Ishikawa (cell line): ENCODE results near the gene DLGAP3.

ENCODE experiments used
- CEBPB ChIP-seq: IDR thresholded peaks from 2 replicates; pipeline ENCODE4 v1.6.1; 2012
- CREB1 ChIP-seq: IDR thresholded peaks from 2 replicates; pipeline ENCODE4 v1.6.1; 2012; ENCODE audit warnings: low read depth
- EGR1 ChIP-seq: IDR thresholded peaks from 2 replicates; pipeline ENCODE4 v1.6.1; 2012
- EP300 ChIP-seq: IDR thresholded peaks from 2 replicates; pipeline ENCODE4 v1.6.1; 2012; ENCODE audit warnings: borderline replicate concordance
- FOXM1 ChIP-seq: IDR thresholded peaks from 2 replicates; pipeline ENCODE4 v1.6.1; 2012; ENCODE audit warnings: low read depth, borderline replicate concordance
- MAX ChIP-seq: IDR thresholded peaks from 2 replicates; pipeline ENCODE4 v1.6.1; 2012
- NFIC ChIP-seq: IDR thresholded peaks from 2 replicates; pipeline ENCODE4 v1.6.1; 2012
- RAD21 ChIP-seq: IDR thresholded peaks from 2 replicates; pipeline ENCODE4 v1.6.1; 2012; ENCODE audit warnings: low read depth
- REST ChIP-seq: IDR thresholded peaks from 2 replicates; pipeline ENCODE4 v1.6.1; 2012; ENCODE audit warnings: low read depth, mild to moderate bottlenecking
- TAF1 ChIP-seq: IDR thresholded peaks from 2 replicates; pipeline ENCODE4 v1.6.1; 2012; ENCODE audit warnings: low read depth, mild to moderate bottlenecking
- TCF12 ChIP-seq: IDR thresholded peaks from 2 replicates; pipeline ENCODE4 v1.6.1; 2012; ENCODE audit warnings: low read depth
- TEAD4 ChIP-seq: IDR thresholded peaks from 2 replicates; pipeline ENCODE4 v1.6.1; 2012
- USF1 ChIP-seq: IDR thresholded peaks from 2 replicates; pipeline ENCODE4 v1.6.1; 2012
- YY1 ChIP-seq: IDR thresholded peaks from 2 replicates; pipeline ENCODE4 v1.6.1; 2012; ENCODE audit warnings: low read depth
- ZBTB7A ChIP-seq: IDR thresholded peaks from 2 replicates; pipeline ENCODE4 v1.6.1; 2012; ENCODE audit warnings: low read depth

DLGAP3 gene

GRCh38 chr1:34900775-34901502 lies 28.5 kb downstream of the DLGAP3 start:
- TF ChIP-seq RAD21 (no peak), USF1 (no peak), REST (no peak)

GRCh38 chr1:34899906-34900305 lies 29.5 kb downstream of the DLGAP3 start:
- TF ChIP-seq TAF1 (no peak), EGR1 (no peak), CREB1 (no peak), ZBTB7A (no peak), TCF12 (no peak), MAX (no peak), RAD21 (no peak), CEBPB (no peak), TEAD4 (no peak), FOXM1 (no peak)

- TF ChIP-seq EGR1 (no peak), ZBTB7A (no peak)
Observed at GRCh38 chr1:34899471-34899870, 30.0 kb downstream of the DLGAP3 start.

- no peak for TF ChIP-seq TAF1
- 0 out of 2 replicates have a peak, but pooled peaks have one; percentile 36 for TF ChIP-seq NFIC
Observed at GRCh38 chr1:34898330-34898761, 31.1 kb downstream of the DLGAP3 start.

GRCh38 chr1:34896612-34897011 lies 32.8 kb downstream of the DLGAP3 start:
- no peak for TF ChIP-seq CEBPB
- TF ChIP-seq NFIC = no peak
- no peak for TF ChIP-seq MAX
- no peak for TF ChIP-seq EGR1
- no peak for TF ChIP-seq EP300
- TF ChIP-seq USF1 = no peak
- peak; percentile 16; the same call in 1 of the 2 replicates for TF ChIP-seq RAD21
- no peak for TF ChIP-seq TEAD4

GRCh38 chr1:34889705-34890104 lies 39.7 kb downstream of the DLGAP3 start:
- TF ChIP-seq EGR1 (no peak), REST (no peak)

GRCh38 chr1:34887593-34887992 lies 41.9 kb downstream of the DLGAP3 start:
- no peak for TF ChIP-seq NFIC
- no peak for TF ChIP-seq RAD21
- TF ChIP-seq TEAD4 = no peak
- TF ChIP-seq TCF12 = no peak
- TF ChIP-seq USF1 = no peak
- no peak for TF ChIP-seq CEBPB
- TF ChIP-seq TAF1 = no peak
- TF ChIP-seq REST = no peak
- TF ChIP-seq EP300 = no peak
- no peak for TF ChIP-seq YY1
